Adrenal gland (tissue), 12 donors: ENCODE results near the gene TST. TPM values are rescaled to one million over a fixed set of nuclear protein-coding genes. Genes with fewer than 3 reads are reported as not detected.
"Not testable (repeated sequence)": the region's sequence is repeated elsewhere in the genome, so short reads cannot be mapped to it uniquely, and the experiment has no call there.

ENCODE experiments used
- DNase-seq, 7 donors: peaks; one replicate each; pipeline ENCODE4 v3.0.0-alpha.2; 2019 to 2020
- H3K27ac ChIP-seq, 5 donors: fragments of 200-600 bp; sonication (generic) in 4 of 5; 1 replicate in 3 of 5; 2 replicates in 2 of 5; pipeline versions ENCODE4 v1.5.1 to v1.8.0; 2016 to 2020; ENCODE audit warnings: mild to moderate bottlenecking in 1 of 5
- H3K27me3 ChIP-seq: fragments of 200-600 bp; 2 replicates; pipeline ENCODE4 v1.8.0; 2021
- H3K36me3 ChIP-seq, 2 donors: fragments of 200-600 bp; replicated peaks in 1 of 2; 1 replicate in 1 of 2; 2 replicates in 1 of 2; pipeline versions ENCODE4 v1.5.1 to v1.8.0; 2018 to 2022
- H3K4me1 ChIP-seq, 2 donors: fragments of 200-600 bp; replicated peaks in 1 of 2; 1 replicate in 1 of 2; 2 replicates in 1 of 2; pipeline versions ENCODE4 v1.5.1 to v1.8.0; 2018 to 2021
- H3K4me3 ChIP-seq, 4 donors: fragments of 200-600 bp; sonication (generic) in 3 of 4; one replicate each; pipeline ENCODE4 v1.5.1; 2016 to 2018
- H3K9me3 ChIP-seq, 3 donors: fragments of 200-600 bp; sonication (generic) in 1 of 3; replicated peaks in 1 of 3; 1 replicate in 2 of 3; 2 replicates in 1 of 3; pipeline versions ENCODE4 v1.5.1 to v1.8.0; 2016 to 2021
- POLR2A ChIP-seq, 2 donors: fragments of 450-650 bp; IDR thresholded peaks; one replicate each; pipeline ENCODE4 v1.6.1; 2017; ENCODE audit warnings: antibody characterized with exemption in 2 of 2, mild to moderate bottlenecking in 2 of 2, moderate library complexity in 1 of 2
- WGBS, 4 donors: extraction: QIAGEN DNeasy Blood & Tissue Kit in 2 of 4; methylation state at CpG; one replicate each; pipeline versions ENCODE4 v1.1.5 to v1.1.7; 2013 to 2017; 5-methylcytosine and 5-hydroxymethylcytosine counted together
- intact Hi-C, 2 donors: fragments of 100-400 bp; cut with DNase I; formaldehyde crosslinking; loops; one replicate each; pipeline versions ENCODE4 v1.14.1 to v1.15.0; 2022 to 2023
- polyA plus RNA-seq, 3 donors: library from polyadenylated mRNA; stranded (reverse); fragments of 200-250 nt in 2 of 3; fragments of 350-450 nt in 1 of 3; fragmentation: Illumina TruSeq in 1 of 3; extraction: RNeasy Lipid Tissue Mini Kit (QIAGEN cat#74804) in 1 of 3; gene quantifications; one replicate each; pipeline ENCODE4 v1.2.3, GENCODE V29; 2013 to 2014
- total RNA-seq, 9 donors: library from RNA; depleted of rRNA in 4 of 9; stranded (reverse); fragments of >200 nt in 4 of 9; fragments of 120-200 nt in 1 of 9; fragmentation: NEBNext Ultra II Directional in 1 of 9; extraction: Animal tissue kit (Norgen Biotek cat#: 25700) in 1 of 9; gene quantifications; one replicate each; pipeline versions ENCODE4 v1.1.0 to v1.2.4, GENCODE V29; 2013 to 2023
- TF ChIP-seq, protein P1 (sequence below), 6 experiments: fragments of 450-650 bp in 4 of 6; fragments of 200-600 bp in 2 of 6; sonication (generic) in 1 of 6; IDR thresholded peaks; 1 replicate in 5 of 6; 2 replicates in 1 of 6; pipeline versions ENCODE4 v1.5.1 to v1.8.0; 2016 to 2021; ENCODE audit warnings: antibody characterized with exemption in 6 of 6, mild to moderate bottlenecking in 2 of 6, moderate library complexity in 1 of 6
- donor health status: healthy with polysubstance abuse.
- donor health status: Bipolar disorder and iron deficiency.
- donor health status: DM: yes; HTN: yes; CAD: no.
- donor health status: DM: no; HTN: no; CAD: no.
- donor health status: DM: no; HTN: no; CAD: no.
- donor health status: DM: yes; HTN: yes; CAD: no.

Gene TST
- total and polyA plus RNA-seq, 12 donors, result 49.7 to 484 (median 195) TPM

DNA sequence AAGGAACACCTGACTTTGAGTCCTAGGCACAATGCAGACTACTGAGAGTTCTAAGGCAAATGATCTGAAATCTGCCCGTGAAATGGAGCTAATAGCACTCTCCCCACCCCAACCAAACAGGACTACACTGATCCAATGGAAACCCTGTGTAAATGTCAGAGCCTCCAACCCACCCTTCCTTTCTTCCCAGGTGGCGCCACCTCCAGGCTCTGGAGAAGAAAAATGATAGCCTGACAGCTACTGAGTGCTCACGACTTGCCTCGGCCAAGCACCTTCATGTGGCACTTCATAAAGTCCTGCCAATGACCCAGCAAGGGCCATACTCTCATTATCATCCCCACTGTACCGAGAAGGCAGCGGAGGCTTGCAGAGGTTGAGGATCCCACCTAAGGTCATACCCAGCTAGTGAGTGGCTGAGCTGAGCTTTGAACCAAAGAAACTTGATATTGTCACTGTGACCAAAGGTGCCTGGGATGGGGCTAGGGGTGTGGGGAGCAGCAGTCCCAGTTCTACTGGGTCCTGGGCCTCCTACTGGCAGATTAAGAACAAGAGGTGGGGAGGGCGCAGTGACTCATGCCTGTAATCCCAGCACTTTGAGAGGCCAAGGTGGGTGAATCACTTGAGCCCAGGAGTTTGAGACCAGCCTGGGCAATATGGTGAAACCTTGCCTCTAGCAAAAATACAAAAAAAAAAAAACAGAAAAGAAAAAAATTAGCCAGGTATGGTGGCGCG is 20.5 kb downstream of the TST start:
- TF ChIP-seq, protein P1, sequence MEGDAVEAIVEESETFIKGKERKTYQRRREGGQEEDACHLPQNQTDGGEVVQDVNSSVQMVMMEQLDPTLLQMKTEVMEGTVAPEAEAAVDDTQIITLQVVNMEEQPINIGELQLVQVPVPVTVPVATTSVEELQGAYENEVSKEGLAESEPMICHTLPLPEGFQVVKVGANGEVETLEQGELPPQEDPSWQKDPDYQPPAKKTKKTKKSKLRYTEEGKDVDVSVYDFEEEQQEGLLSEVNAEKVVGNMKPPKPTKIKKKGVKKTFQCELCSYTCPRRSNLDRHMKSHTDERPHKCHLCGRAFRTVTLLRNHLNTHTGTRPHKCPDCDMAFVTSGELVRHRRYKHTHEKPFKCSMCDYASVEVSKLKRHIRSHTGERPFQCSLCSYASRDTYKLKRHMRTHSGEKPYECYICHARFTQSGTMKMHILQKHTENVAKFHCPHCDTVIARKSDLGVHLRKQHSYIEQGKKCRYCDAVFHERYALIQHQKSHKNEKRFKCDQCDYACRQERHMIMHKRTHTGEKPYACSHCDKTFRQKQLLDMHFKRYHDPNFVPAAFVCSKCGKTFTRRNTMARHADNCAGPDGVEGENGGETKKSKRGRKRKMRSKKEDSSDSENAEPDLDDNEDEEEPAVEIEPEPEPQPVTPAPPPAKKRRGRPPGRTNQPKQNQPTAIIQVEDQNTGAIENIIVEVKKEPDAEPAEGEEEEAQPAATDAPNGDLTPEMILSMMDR (IDR thresholded peaks at IDR 0.05), result peak in 3 of 6 experiments; percentile 7 to 15 (median 10)
- TF ChIP-seq POLR2A (IDR thresholded peaks at IDR 0.05), result no peak
- no peak overlapping the region for H3K4me3 ChIP-seq
- intact Hi-C loops, result no loop called here
- DNase-seq, result peak in 6 of 7 donors; percentile 50 to 77 (median 72)
- no peaks in the 10 kb centered on the region for H3K9me3 ChIP-seq
- WGBS, 4 donors, result 76 to 83% (median 77%) methylated on average over 7 to 9 of the region's 9 CpGs
- H3K27me3 ChIP-seq, result no peaks in the 10 kb centered on the region
- H3K4me1 ChIP-seq, result peaks cover 5 to 7% of the 10 kb centered on the region in 2 donors
- peak overlapping the region in 2 of 5 donors; percentile 15 to 95 for H3K27ac ChIP-seq
- no peaks in the 10 kb centered on the region for H3K36me3 ChIP-seq

DNA sequence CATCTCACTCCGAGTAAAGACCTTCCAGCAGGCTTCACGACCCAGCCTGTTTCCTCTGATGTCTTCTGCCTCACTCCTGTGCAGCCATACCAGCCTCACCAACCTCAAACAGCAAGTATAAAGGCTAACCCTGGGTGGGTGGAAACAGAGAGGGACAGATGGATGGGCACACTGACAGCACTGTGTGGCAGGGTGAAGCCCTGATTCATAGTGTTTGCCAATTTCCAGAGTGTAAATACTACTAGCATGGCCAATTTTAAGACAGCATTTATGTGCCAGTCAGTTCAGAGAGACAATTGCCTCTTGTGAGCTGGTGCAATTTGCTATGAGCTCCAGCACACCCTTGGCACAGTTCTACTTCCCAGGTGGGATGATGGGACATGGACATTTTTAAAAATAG is 21.5 kb downstream of the TST start:
- H3K4me1 ChIP-seq, result peaks cover 5 to 7% of the 10 kb centered on the region in 2 donors
- peak overlapping the region in 1 of 5 donors; percentile 6 for H3K27ac ChIP-seq

GRCh38 chr22:36991206-36991605 is 28.0 kb downstream of the TST start:
- TF ChIP-seq POLR2A (IDR thresholded peaks at IDR 0.05), result no peak
- TF ChIP-seq, protein P1 (IDR thresholded peaks at IDR 0.05), result no peak
- no peak for DNase-seq
- 52 to 69% (median 58%) methylated on average over 6 of the region's 6 CpGs for WGBS, 4 donors
- Histone ChIP-seq H3K27ac (no peak overlapping the region), H3K4me3 (no peak overlapping the region), H3K4me1 (no peaks in the 10 kb centered on the region), H3K36me3 (no peaks in the 10 kb centered on the region), H3K9me3 (peaks cover 0 to under 1% (median under 1%) of the 10 kb centered on the region in 3 donors), H3K27me3 (peaks cover 8% of the 10 kb centered on the region)
- intact Hi-C loops, result no loop called here

More for the DNA sequence above, 21.5 kb downstream of the TST start:
- peak in 1 of 7 donors; percentile 4 for DNase-seq
- Histone ChIP-seq H3K9me3 (no peaks in the 10 kb centered on the region), H3K27me3 (no peaks in the 10 kb centered on the region), H3K36me3 (no peaks in the 10 kb centered on the region), H3K4me3 (no peak overlapping the region)
- intact Hi-C loops, result no loop called here
- 82 to 100% (median 86%) methylated on average over 2 of the region's 2 CpGs for WGBS, 4 donors
- no peak for TF ChIP-seq POLR2A (IDR thresholded peaks at IDR 0.05)
- TF ChIP-seq, protein P1 (IDR thresholded peaks at IDR 0.05), result no peak

DNA sequence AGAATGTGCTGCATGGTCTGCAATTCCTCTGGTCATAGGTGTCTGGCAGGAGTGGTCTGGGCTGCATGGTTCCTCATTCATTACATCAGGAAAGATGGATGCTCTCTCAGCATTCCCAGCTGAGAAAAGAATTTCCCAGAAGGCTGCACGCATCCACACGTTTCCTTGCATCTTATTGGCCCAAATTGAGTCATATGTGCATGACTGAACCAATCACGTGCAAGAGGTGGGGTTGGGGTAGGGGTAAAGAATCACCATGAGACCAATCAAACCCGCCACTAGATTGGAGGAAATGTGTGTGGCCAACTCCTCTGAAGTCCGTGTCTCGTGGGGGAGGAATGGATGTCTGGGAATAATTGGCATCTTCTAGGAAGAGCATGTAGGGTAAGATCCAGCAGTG is 28.8 kb downstream of the TST start:
- peaks cover 0 to 8% (median 6%) of the 10 kb centered on the region in 3 donors for H3K9me3 ChIP-seq
- H3K27ac ChIP-seq, result no peak overlapping the region
- H3K4me1 ChIP-seq, result no peaks in the 10 kb centered on the region
- H3K27me3 ChIP-seq, result peaks cover 8% of the 10 kb centered on the region
- intact Hi-C loops, result no loop called here
- no peak overlapping the region for H3K4me3 ChIP-seq
- H3K36me3 ChIP-seq, result no peaks in the 10 kb centered on the region
- WGBS, 4 donors, result 63 to 78% (median 66%) methylated on average over 6 of the region's 6 CpGs
- TF ChIP-seq, protein P1 (IDR thresholded peaks at IDR 0.05), result no peak
- TF ChIP-seq POLR2A (IDR thresholded peaks at IDR 0.05), result no peak
- no peak for DNase-seq

DNA sequence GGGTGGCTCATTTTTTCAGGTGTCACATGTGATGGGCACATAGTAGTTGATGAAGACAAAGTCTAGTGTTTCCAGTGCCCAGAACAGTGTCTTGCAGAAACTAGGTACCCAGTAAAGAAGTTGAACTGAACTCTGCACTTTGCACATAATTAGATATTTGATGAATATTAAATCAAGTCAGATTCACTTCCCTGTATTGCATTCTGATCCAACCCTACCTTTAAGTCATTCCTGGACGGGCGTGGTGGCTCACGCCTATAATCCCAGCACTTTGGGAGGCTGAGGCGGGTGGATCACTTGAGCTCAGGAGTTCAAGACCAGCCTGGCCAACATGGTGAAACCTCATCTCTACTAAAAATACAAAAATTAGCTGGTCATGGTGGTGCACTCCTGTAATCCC is 30.2 kb downstream of the TST start:
- 83 to 92% (median 86%) methylated on average over 4 of the region's 4 CpGs for WGBS, 4 donors
- not testable (repeated sequence) for H3K27me3 ChIP-seq

More for the DNA sequence above, 30.2 kb downstream of the TST start:
- H3K36me3 ChIP-seq, H3K4me3 ChIP-seq, H3K27ac ChIP-seq, DNase-seq, H3K4me1 ChIP-seq, intact Hi-C loops: not testable (repeated sequence)
- peaks cover 0 to 11% (median 6%) of the 10 kb centered on the region in 3 donors for H3K9me3 ChIP-seq
